PFSK-1 (cell line): Measurements from ENCODE around the gene LMNTD2. TPM values are rescaled to one million over a fixed set of nuclear protein-coding genes. Genes with fewer than 3 reads are reported as not detected.

ENCODE experiments used
- FOXP2 ChIP-seq: optimal IDR thresholded peaks from 2 replicates; pipeline ENCODE3; 2011; ENCODE audit warnings: borderline replicate concordance, control low read depth, inconsistent platforms; ENCODE audit not compliant: insufficient read depth; ENCODE audit errors: extremely low read length, extremely low read depth
- POLR2AphosphoS5 ChIP-seq: IDR thresholded peaks from 2 replicates; pipeline ENCODE4 v1.6.1; 2012; ENCODE audit warnings: low read depth, mild to moderate bottlenecking, control low read depth, low read length, moderate library complexity
- REST ChIP-seq, 2 experiments: IDR thresholded peaks; 2 replicates each; pipeline versions ENCODE4 v1.6.1 to v1.8.0; 2011 to 2012; ENCODE audit warnings: low read depth in 2 of 2, low read length in 2 of 2, control low read depth in 1 of 2, inconsistent platforms in 1 of 2, mild to moderate bottlenecking in 1 of 2, moderate library complexity in 1 of 2; ENCODE audit not compliant: insufficient read depth in 1 of 2
- SIN3A ChIP-seq: IDR thresholded peaks from 2 replicates; pipeline ENCODE4 v1.6.1; 2012; ENCODE audit warnings: mild to moderate bottlenecking, low read length, moderate library complexity, borderline replicate concordance; ENCODE audit not compliant: insufficient read depth
- TAF1 ChIP-seq: IDR thresholded peaks from 2 replicates; pipeline ENCODE4 v1.6.1; 2012; ENCODE audit warnings: low read length, control low read depth, borderline replicate concordance; ENCODE audit not compliant: insufficient read depth
- polyA plus RNA-seq: library from polyadenylated mRNA; unstranded; fragments of >200 nt; gene quantifications from one replicate; pipeline ENCODE4 v1.2.1, GENCODE V29; 2012; ENCODE audit warnings: low read depth, missing spikeins; ENCODE audit not compliant: insufficient read length

The LMNTD2 gene
- polyA plus RNA-seq: 2.6 TPM

DNA sequence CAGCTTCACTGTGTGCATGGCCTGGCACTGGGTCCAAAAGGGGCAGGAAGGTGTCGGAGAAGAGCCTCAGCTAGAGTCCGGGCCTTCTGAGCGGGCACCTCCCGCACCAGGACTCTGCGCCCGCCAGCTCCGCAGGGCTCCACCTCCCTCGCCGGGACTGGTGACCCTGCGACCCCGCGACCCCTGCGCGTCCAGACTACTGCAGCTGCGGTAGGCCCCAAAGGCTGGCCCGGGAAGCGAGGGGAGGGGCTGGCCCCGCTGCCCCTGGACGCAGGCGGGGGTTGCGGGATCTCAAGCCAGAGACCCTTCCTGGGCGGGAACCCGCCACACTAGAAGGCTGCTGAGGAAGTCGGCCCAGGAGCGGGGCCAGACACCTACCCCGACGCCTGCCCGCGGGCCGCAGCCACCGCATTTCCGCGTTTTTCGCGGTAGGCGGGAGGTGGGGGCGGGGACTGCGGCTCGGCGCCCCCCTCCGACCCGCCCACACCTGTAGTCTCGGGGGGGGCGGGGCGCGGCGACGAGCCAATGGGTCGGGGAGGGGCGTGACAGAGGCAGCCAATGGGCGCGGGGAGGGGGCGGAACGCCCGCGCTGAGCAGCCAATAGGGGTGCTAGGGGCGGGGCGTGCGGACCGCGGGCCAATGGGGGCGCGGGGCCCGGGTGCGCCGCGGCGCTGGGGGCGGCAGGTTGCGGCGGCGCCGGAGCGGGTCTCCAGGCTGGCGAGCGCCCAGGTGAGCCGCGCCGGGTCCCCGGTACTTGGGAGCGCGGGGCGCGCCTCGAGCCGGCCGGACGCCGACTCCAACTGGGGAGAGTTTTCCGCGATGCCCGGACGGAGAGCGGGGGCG, at the start of gene LMNTD2, which contains the start of gene RASSF7:
LMNTD2 (minus strand) TSS at position 434 of the 843 bp plus-strand sequence; CDS start at position 412, 22 bp downstream.
RASSF7 (plus strand) TSS at position 666 of the 843 bp plus-strand sequence. CDS start 799 bp downstream, outside the sequence.
- no peak for TF ChIP-seq TAF1
- 0 out of 2 replicates have a peak, but pooled peaks have one; percentile 50 for TF ChIP-seq POLR2AphosphoS5

GRCh38 chr11:609341-609811, 48.8 kb upstream of the LMNTD2 start:
- no peak for TF ChIP-seq SIN3A

- TF ChIP-seq REST (IDR thresholded peaks at IDR 0.05; ENCODE audit: insufficient read depth in 1 of 2, low read depth in 2 of 2, low read length in 2 of 2) (no peak), SIN3A (no peak), FOXP2 (no peak), POLR2AphosphoS5 (no peak), TAF1 (no peak)
Measured at GRCh38 chr11:608791-609251, 48.3 kb upstream of the LMNTD2 start.

GRCh38 chr11:607971-608659, 47.6 kb upstream of the LMNTD2 start:
- TF ChIP-seq SIN3A: no peak
- no peak for TF ChIP-seq TAF1
- no peak for TF ChIP-seq POLR2AphosphoS5
- TF ChIP-seq FOXP2: no peak
- no peak for TF ChIP-seq REST (IDR thresholded peaks at IDR 0.05; ENCODE audit: insufficient read depth in 1 of 2, low read depth in 2 of 2, low read length in 2 of 2)

- TF ChIP-seq TAF1: no peak
- no peak for TF ChIP-seq SIN3A
- TF ChIP-seq REST (IDR thresholded peaks at IDR 0.05; ENCODE audit: insufficient read depth in 1 of 2, low read depth in 2 of 2, low read length in 2 of 2): no peak
- TF ChIP-seq POLR2AphosphoS5: no peak
- TF ChIP-seq FOXP2: no peak
Measured at GRCh38 chr11:607020-607780, 46.7 kb upstream of the LMNTD2 start.

DNA sequence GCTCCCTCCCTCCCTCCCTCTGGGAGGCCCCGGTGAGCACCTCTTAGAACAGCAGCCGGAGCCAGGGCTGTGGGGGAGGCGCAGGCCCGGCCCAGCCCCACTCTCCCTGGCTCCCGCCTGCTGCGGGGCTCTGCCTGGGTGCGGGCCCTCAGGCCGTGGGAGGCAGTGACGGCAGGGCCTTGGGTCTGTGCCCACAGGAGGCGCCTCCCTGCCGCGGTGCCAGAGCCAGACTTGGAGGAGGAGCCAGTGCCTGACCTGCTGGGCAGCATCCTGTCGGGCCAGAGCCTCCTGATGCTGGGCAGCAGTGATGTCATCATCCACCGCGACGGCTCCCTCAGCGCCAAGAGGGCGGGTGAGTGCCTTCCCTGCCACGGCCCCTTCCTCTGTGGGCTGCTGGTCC, 45.7 kb upstream of the LMNTD2 start:
- no peak for TF ChIP-seq REST (IDR thresholded peaks at IDR 0.05; ENCODE audit: insufficient read depth in 1 of 2, low read depth in 2 of 2, low read length in 2 of 2)
- no peak for TF ChIP-seq SIN3A
- TF ChIP-seq POLR2AphosphoS5: no peak
- no peak for TF ChIP-seq FOXP2
- TF ChIP-seq TAF1: no peak
